VCaP (cell line): ENCODE data around the gene MAP3K14.

ENCODE experiments used
- H3K27ac ChIP-seq: fragments of 450-650 bp; 2 replicates; pipeline ENCODE4 v1.5.1; 2017
- CTCF ChIP-seq: fragments of 450-650 bp; conservative IDR thresholded peaks from 2 replicates; pipeline ENCODE4 v1.5.1; 2017; ENCODE audit warnings: mild to moderate bottlenecking, moderate library complexity

Gene MAP3K14

GRCh38 chr17:45316434-45317110 lies at the start of gene MAP3K14:
TSS of gene MAP3K14 (minus strand) at chr17:45317020. CDS start at chr17:45290745, 26,275 bp downstream.
- peak; percentile 22 for TF ChIP-seq CTCF
- peak within 1 kb of the TSS; percentile 91 for H3K27ac ChIP-seq

- no peak for TF ChIP-seq CTCF
- no peak overlapping the region for H3K27ac ChIP-seq
Measured at GRCh38 chr17:45366049-45366448, 49.2 kb upstream of the MAP3K14 start.

GRCh38 chr17:45364531-45365390 lies 47.9 kb upstream of the MAP3K14 start:
- TF ChIP-seq CTCF, result no peak; the same call in 1 of the 2 replicates
- no peak overlapping the region for H3K27ac ChIP-seq

GRCh38 chr17:45363498-45363897 lies 46.7 kb upstream of the MAP3K14 start:
- no peak overlapping the region for H3K27ac ChIP-seq
- TF ChIP-seq CTCF, result no peak

- no peak overlapping the region for H3K27ac ChIP-seq
- no peak for TF ChIP-seq CTCF
Measured at GRCh38 chr17:45361976-45362375, 45.2 kb upstream of the MAP3K14 start.

- H3K27ac ChIP-seq, result no peak overlapping the region
- no peak for TF ChIP-seq CTCF
Measured at GRCh38 chr17:45361451-45361850, 44.6 kb upstream of the MAP3K14 start.

- H3K27ac ChIP-seq, result no peak overlapping the region
- no peak for TF ChIP-seq CTCF
Measured at GRCh38 chr17:45357364-45357997, 40.7 kb upstream of the MAP3K14 start.
